ENCODE results near the gene CYP1B1.

DNA sequence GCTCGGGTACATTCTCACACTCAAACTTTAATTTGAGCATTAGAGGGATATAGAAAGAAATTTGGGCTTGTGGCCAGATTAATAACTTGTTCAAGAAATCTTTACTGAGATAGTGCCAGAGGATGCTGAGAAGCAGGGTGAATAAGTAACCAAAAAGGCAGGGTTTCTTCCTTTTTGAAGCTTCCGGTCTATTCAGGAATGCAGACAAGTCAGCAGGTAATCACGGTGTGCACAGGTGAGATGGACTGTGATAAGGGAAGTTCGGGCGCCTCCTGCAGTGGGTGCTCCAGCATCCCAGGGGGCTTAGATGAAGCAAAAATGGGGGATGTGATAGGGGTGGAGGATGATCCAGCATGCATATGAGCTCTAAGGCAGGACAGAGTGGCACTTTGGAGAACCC is 44.9 kb upstream of the CYP1B1 start:
- TF ChIP-seq, protein P1, sequence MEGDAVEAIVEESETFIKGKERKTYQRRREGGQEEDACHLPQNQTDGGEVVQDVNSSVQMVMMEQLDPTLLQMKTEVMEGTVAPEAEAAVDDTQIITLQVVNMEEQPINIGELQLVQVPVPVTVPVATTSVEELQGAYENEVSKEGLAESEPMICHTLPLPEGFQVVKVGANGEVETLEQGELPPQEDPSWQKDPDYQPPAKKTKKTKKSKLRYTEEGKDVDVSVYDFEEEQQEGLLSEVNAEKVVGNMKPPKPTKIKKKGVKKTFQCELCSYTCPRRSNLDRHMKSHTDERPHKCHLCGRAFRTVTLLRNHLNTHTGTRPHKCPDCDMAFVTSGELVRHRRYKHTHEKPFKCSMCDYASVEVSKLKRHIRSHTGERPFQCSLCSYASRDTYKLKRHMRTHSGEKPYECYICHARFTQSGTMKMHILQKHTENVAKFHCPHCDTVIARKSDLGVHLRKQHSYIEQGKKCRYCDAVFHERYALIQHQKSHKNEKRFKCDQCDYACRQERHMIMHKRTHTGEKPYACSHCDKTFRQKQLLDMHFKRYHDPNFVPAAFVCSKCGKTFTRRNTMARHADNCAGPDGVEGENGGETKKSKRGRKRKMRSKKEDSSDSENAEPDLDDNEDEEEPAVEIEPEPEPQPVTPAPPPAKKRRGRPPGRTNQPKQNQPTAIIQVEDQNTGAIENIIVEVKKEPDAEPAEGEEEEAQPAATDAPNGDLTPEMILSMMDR (IDR thresholded peaks at IDR 0.05) = no peak
- TF ChIP-seq POLR2A (IDR thresholded peaks at IDR 0.05) = no peak

All from thyroid gland (tissue), 4 donors.